Esophagus squamous epithelium (tissue), 4 donors: ENCODE data around the gene ANKRD11.

ENCODE experiments used
- CTCF ChIP-seq, 6 experiments: fragments of 450-650 bp in 4 of 6; fragments of 200-600 bp in 2 of 6; sonication (generic) in 2 of 6; IDR thresholded peaks; one replicate each; pipeline ENCODE4 v1.5.1; 2016 to 2019; ENCODE audit warnings: antibody characterized with exemption in 6 of 6, mild to moderate bottlenecking in 4 of 6, moderate library complexity in 4 of 6
- POLR2A ChIP-seq, 4 donors: fragments of 450-650 bp; IDR thresholded peaks; one replicate each; pipeline ENCODE4 v1.6.1; 2017; ENCODE audit warnings: antibody characterized with exemption in 4 of 4, mild to moderate bottlenecking in 4 of 4, moderate library complexity in 3 of 4

GRCh38 chr16:89466920-89467319 lies 23.4 kb downstream of the ANKRD11 start:
- TF ChIP-seq POLR2A (IDR thresholded peaks at IDR 0.05) (no peak), CTCF (IDR thresholded peaks at IDR 0.05) (no peak)
